ENCODE measurements around the gene QSER1. TPM values are rescaled to one million over a fixed set of nuclear protein-coding genes. Genes with fewer than 3 reads are reported as not detected.
"Not testable (repeated sequence)": the region's sequence is repeated elsewhere in the genome, so short reads cannot be mapped to it uniquely, and the experiment has no call there.

QSER1 gene
- total RNA-seq, 1 experiment from 2014 or later, result 48.0 TPM

GRCh38 chr11:32968541-32968940 is 75.9 kb downstream of the QSER1 start:
- Histone ChIP-seq H3K27me3 (ENCODE audit: insufficient read depth, low read length) (no peaks in the 10 kb centered on the region), H2AFZ (ENCODE audit: low read depth, low read length, poor library complexity, severe bottlenecking) (no peak overlapping the region), H4K20me1 (ENCODE audit: insufficient read depth) (no peaks in the 10 kb centered on the region; the same call in 1 of the 2 replicates), H3K27ac (ENCODE audit: low read depth, low read length) (no peak overlapping the region), H3K79me2 (ENCODE audit: insufficient read depth, low read length) (no peaks in the 10 kb centered on the region; the same call in 1 of the 2 replicates), H3K4me2 (ENCODE audit: low read length) (no peak overlapping the region), H3K9ac (ENCODE audit: low read length) (no peak overlapping the region), H3K4me3 (replicated peaks in 1 of 2; ENCODE audit: low read depth in 1 of 2, low read length in 2 of 2) (no peak overlapping the region), H3K36me3 (ENCODE audit: control insufficient read depth in 1 of 2, insufficient read depth in 2 of 2, low read length in 2 of 2) (peaks cover 10 to 25% of the 10 kb centered on the region in 2 experiments; a peak in 3 of 4 replicates), H3K9me2 (ENCODE audit: insufficient read depth) (no peaks in the 10 kb centered on the region), H3K9me3 (ENCODE audit: control insufficient read depth in 1 of 2, insufficient read depth in 1 of 2, low read depth in 1 of 2, low read length in 2 of 2) (no peaks in the 10 kb centered on the region), H3K4me1 (ENCODE audit: control insufficient read depth in 1 of 2, insufficient read depth in 2 of 2, low read length in 2 of 2) (no peaks in the 10 kb centered on the region)
- POLR2A ChIA-PET, result no interaction called here
- DNase-seq (ENCODE audit: low read depth, low spot score), result no peak
- TF ChIP-seq YY1 (IDR thresholded peaks at IDR 0.05; ENCODE audit: extremely low read depth, insufficient replicate concordance, low read depth, low read length) (no peak), CEBPB (IDR thresholded peaks at IDR 0.05; ENCODE audit: low read depth) (no peak), SIN3A (IDR thresholded peaks at IDR 0.05; ENCODE audit: low read depth) (no peak), SP1 (IDR thresholded peaks at IDR 0.05; ENCODE audit: low read depth) (no peak), RAD21 (IDR thresholded peaks at IDR 0.05; ENCODE audit: low read depth) (no peak), EZH2phosphoT487 (IDR thresholded peaks at IDR 0.05; ENCODE audit: borderline replicate concordance) (no peak), ZNF274 (IDR thresholded peaks at IDR 0.05; ENCODE audit: low read depth, low read length) (no peak), ZBTB33 (IDR thresholded peaks at IDR 0.05; ENCODE audit: extremely low read depth, insufficient replicate concordance, low read length) (no peak), FOSL1 (IDR thresholded peaks at IDR 0.05; ENCODE audit: low read depth) (no peak)
- TF ChIP-seq, protein P1, sequence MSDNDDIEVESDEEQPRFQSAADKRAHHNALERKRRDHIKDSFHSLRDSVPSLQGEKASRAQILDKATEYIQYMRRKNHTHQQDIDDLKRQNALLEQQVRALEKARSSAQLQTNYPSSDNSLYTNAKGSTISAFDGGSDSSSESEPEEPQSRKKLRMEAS (IDR thresholded peaks at IDR 0.05), result no peak
- no TSS peak for BruUV-seq (replicated peaks)
- no peak for ATAC-seq
- RAD21 ChIA-PET (ENCODE audit: low non-redundant PET in 1 of 2, low total read pairs in 2 of 2, uncharacterized antibody in 2 of 2, unreplicated experiment in 2 of 2), result no interaction called here
- CTCF ChIA-PET, result interaction anchor here (1.0 to 1.5 kb wide), 2 partner anchors 12 to 97 kb away, joined by 3 to 5 read pairs; no protein-coding TSS in a partner anchor
- intact Hi-C loops (cut with micrococcal nuclease), result loop anchor here (10.0 kb wide), 1 partner anchor 356 kb away; no protein-coding TSS in a partner anchor

DNA sequence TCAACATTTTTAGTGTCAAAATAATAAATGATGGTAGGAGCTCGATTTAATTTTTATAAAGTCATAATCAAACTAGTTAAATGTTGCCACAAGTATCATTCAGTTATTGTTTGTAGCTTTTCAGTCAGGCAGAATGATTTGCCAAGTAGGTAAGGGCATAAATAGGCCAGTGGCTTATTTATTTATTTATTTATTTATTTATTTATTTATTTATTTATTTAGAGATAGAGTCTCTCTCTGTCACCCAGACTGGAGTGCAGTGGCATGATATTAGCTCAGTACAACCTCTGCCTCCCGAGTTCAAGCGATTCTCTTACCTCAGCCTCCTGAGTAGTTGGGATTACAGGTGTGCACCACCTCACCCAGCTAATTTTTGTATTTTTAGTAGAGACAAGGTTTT is 79.6 kb downstream of the QSER1 start:
- H4K20me1 ChIP-seq (ENCODE audit: insufficient read depth); H3K4me2 ChIP-seq (ENCODE audit: low read length); H3K4me3 ChIP-seq (replicated peaks in 1 of 2; ENCODE audit: low read depth in 1 of 2, low read length in 2 of 2); RAD21 ChIA-PET (ENCODE audit: low non-redundant PET in 1 of 2, low total read pairs in 2 of 2, uncharacterized antibody in 2 of 2, unreplicated experiment in 2 of 2); BruUV-seq (replicated peaks); H3K9me3 ChIP-seq (ENCODE audit: control insufficient read depth in 1 of 2, insufficient read depth in 1 of 2, low read depth in 1 of 2, low read length in 2 of 2); DNase-seq (ENCODE audit: low read depth, low spot score); POLR2A ChIA-PET; H3K9me2 ChIP-seq (ENCODE audit: insufficient read depth); H3K79me2 ChIP-seq (ENCODE audit: insufficient read depth, low read length); H2AFZ ChIP-seq (ENCODE audit: low read depth, low read length, poor library complexity, severe bottlenecking); H3K4me1 ChIP-seq (ENCODE audit: control insufficient read depth in 1 of 2, insufficient read depth in 2 of 2, low read length in 2 of 2); H3K27me3 ChIP-seq (ENCODE audit: insufficient read depth, low read length); ATAC-seq; intact Hi-C loops (cut with micrococcal nuclease); H3K9ac ChIP-seq (ENCODE audit: low read length); H3K27ac ChIP-seq (ENCODE audit: low read depth, low read length); CTCF ChIA-PET: not testable (repeated sequence)
- H3K36me3 ChIP-seq (ENCODE audit: control insufficient read depth in 1 of 2, insufficient read depth in 2 of 2, low read length in 2 of 2), result peaks cover 15 to 21% of the 10 kb centered on the region in 2 experiments; a peak in 3 of 4 replicates
